Left renal pelvis (tissue), 4 donors: ENCODE results near the gene RUFY3. TPM values are rescaled to one million over a fixed set of nuclear protein-coding genes. Genes with fewer than 3 reads are reported as not detected.
"Not testable (repeated sequence)": the region's sequence is repeated elsewhere in the genome, so short reads cannot be mapped to it uniquely, and the experiment has no call there.

Experiments used
- DNase-seq, 4 donors: peaks; one replicate each; pipeline ENCODE4 v3.0.0-alpha.2; 2013; ENCODE audit warnings: low read depth in 4 of 4, low spot score in 3 of 4
- polyA plus RNA-seq, 4 donors: library from polyadenylated mRNA; unstranded; fragments of 120-200 nt; gene quantifications; one replicate each; pipeline ENCODE4 v1.2.1, GENCODE V29; 2013; ENCODE audit not compliant: insufficient read length in 4 of 4

The RUFY3 gene
- polyA plus RNA-seq, 4 donors = 71.1 to 180 (median 99.9) TPM

GRCh38 chr4:70705183-70706043 is 16.4 kb upstream of the RUFY3 start:
- DNase-seq = no peak

- no peak for DNase-seq
These were observed 15.7 kb upstream of the RUFY3 start for GRCh38 chr4:70706044-70706461.

GRCh38 chr4:70706516-70706915 is 15.2 kb upstream of the RUFY3 start:
- DNase-seq = no peak

GRCh38 chr4:70709611-70710205 is 12.1 kb upstream of the RUFY3 start:
- DNase-seq = no peak

- no peak for DNase-seq
These were observed 10.2 kb upstream of the RUFY3 start for GRCh38 chr4:70711599-70711998.

- DNase-seq = no peak
These were observed 9.6 kb upstream of the RUFY3 start for GRCh38 chr4:70712150-70712549.

- no peak for DNase-seq
These were observed 8.9 kb upstream of the RUFY3 start for GRCh38 chr4:70712604-70713452.

- no peak for DNase-seq
These were observed 8.2 kb upstream of the RUFY3 start for GRCh38 chr4:70713453-70714078.

- no peak for DNase-seq
These were observed 7.5 kb upstream of the RUFY3 start for GRCh38 chr4:70714079-70714887.

- DNase-seq = no peak
These were observed 6.7 kb upstream of the RUFY3 start for GRCh38 chr4:70715097-70715496.

GRCh38 chr4:70718811-70719604 is 2.8 kb upstream of the RUFY3 start:
- DNase-seq = no peak

- no peak for DNase-seq
These were observed 531 bp downstream of the RUFY3 start for GRCh38 chr4:70722199-70722791.

- DNase-seq = no peak
These were observed 2.7 kb downstream of the RUFY3 start for GRCh38 chr4:70724463-70724862.

- DNase-seq = no peak
These were observed 3.9 kb downstream of the RUFY3 start for GRCh38 chr4:70725633-70726032.

GRCh38 chr4:70726515-70726914 is 4.8 kb downstream of the RUFY3 start:
- not testable (repeated sequence) for DNase-seq

GRCh38 chr4:70728091-70728490 is 6.3 kb downstream of the RUFY3 start:
- DNase-seq = no peak

- DNase-seq = not testable (repeated sequence)
These were observed 11.1 kb downstream of the RUFY3 start for GRCh38 chr4:70732878-70733277.

GRCh38 chr4:70734168-70734954 is 12.6 kb downstream of the RUFY3 start:
- no peak for DNase-seq
